Stimulated activated CD8-positive, alpha-beta memory T cell treated with anti-CD3 and anti-CD28 coated beads, Interleukin-4, amount 100 ng/mL, for 48 hours (primary cell): ENCODE data around the gene IER2.
A peak's percentile ranks its signal among the peaks of the same experiment; 100 is the strongest.

Experiments
- DNase-seq: peaks from one replicate; pipeline ENCODE4 v3.0.0-alpha.2; 2020

The IER2 gene, protein sequence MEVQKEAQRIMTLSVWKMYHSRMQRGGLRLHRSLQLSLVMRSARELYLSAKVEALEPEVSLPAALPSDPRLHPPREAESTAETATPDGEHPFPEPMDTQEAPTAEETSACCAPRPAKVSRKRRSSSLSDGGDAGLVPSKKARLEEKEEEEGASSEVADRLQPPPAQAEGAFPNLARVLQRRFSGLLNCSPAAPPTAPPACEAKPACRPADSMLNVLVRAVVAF

DNA sequence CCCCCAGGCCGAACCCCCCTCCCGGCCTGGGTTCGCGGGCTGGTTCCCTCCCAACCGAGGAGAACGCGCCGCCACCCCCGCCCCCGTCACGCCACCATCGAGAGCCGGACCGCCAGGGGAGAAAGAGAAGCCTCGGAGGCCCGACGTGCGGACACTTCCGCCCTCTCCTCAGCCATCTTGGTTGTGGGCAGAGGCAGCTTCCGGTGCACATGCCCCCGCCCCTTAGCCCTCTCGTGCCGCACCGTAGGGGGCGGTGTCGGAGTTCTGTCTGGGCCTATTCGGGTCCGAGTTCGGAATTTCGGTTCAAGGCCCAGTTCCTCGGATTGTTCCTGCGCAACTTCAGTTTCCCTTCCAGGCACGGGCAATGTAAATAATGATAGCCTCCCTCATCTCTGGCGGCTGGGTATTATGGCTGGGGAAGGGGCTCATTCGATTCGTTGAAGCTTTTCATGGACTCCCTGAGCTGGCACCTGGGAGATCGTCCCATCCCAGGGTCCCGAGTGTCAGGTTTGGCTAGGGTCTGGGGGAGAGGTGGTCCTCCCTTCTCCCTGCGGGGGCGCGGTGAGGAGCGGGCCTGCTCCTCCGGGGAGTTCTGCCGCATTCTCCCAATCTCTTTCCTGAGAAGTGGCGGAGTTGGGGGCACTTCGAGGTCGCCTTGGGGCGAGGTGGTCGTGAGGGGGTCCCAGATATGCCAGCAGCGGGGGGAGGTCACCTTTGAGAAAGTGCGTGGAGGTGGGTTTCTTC, at the start of gene IER2, which contains the start of gene STX10:
Gene IER2, plus strand, starts transcription at position 225 of the 744 bp plus-strand sequence. CDS start 2,776 bp downstream, outside the sequence.
Gene STX10, minus strand, starts transcription at position 189 of the 744 bp plus-strand sequence. CDS start 202 bp downstream, outside the sequence.
- peak; percentile 95 for DNase-seq

DNA sequence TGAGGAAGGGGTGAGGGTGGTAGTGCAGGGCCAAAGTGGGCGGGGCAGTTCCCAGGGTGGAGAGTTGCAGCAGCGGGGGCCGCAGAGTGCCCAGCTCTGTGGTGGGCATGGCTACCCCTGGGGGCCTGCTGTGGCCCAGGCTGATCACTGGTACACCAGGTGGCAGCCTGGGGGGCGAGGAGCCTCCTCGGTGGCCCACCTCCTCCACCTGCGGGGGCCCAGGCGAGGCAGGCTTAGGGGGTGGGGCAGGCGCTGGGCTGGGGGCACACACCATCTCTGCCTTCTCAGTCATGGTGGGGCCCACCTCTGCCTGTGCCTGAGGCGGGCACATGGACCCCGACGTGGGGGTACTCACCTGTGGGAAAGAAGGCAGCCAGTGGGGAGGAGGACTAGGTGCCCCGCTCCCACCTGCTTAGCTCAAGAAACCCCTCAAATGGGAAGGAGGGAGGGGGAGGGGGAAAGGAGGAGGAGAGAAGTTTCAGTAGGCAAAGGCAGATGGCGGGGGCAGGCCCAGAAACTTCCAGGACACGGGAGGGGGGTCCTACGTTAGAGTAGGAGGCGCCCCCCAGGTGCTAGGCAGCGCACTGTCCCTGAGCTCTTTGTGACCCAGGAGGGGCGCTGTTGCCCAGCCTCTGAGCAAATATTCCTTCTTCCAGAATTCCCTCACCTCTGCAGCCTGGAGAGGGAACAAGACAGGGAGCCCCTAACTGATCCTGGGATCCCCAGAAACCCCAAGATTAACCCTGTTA, 49.2 kb upstream of the IER2 start:
- no peak for DNase-seq

DNA sequence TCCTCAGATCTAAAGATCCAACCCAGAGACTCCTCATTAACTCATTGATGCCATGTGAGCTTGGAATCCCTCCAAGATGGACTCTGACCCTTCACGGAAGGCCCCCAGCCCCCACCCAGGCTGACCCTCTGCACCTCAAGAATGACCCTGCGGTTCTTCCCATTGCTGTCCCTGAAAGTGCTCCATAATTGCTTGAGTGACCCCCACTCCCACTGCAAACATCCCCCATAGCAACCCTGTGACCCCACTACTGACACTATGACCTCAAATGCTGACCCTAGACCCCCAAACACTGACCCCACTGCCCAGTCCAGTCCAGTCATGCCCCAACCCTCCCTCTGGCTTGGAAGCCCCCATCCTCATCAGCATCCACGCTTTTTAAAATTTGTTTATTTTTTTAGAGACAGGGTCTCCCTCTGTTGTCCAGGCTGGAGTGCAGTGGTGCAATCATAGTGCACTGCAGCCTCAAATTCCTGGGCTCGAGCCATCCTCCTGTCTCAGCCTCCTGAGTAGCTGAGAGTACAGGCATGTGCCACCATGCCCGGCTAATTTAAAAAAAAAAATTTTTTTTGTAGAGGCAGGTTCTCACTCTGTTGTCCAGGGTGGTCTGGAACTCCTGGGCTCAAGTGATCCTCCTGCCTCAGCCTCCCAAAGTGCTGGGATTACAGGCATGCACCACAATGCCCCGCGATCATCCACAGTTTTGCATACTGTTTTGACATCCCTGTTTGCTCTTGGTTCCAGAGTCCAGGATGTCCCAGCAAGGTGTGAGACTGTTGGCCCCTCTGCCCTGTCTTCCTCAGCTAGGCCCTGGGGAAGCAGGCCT, 48.4 kb upstream of the IER2 start:
- DNase-seq, result no peak

DNA sequence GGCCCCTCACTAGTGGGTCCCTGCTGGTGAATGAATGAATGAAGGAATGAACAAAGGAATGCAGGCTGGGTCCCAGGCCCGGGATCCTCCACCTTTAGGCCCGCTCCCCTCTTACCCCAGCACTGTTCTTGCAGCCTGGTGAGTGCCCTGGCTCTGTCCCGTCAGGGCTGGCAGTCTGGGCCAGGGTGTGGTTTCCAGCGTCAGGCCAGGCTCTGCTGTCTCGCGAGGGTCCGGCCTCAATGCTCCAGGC, 47.9 kb upstream of the IER2 start:
- no peak for DNase-seq

DNA sequence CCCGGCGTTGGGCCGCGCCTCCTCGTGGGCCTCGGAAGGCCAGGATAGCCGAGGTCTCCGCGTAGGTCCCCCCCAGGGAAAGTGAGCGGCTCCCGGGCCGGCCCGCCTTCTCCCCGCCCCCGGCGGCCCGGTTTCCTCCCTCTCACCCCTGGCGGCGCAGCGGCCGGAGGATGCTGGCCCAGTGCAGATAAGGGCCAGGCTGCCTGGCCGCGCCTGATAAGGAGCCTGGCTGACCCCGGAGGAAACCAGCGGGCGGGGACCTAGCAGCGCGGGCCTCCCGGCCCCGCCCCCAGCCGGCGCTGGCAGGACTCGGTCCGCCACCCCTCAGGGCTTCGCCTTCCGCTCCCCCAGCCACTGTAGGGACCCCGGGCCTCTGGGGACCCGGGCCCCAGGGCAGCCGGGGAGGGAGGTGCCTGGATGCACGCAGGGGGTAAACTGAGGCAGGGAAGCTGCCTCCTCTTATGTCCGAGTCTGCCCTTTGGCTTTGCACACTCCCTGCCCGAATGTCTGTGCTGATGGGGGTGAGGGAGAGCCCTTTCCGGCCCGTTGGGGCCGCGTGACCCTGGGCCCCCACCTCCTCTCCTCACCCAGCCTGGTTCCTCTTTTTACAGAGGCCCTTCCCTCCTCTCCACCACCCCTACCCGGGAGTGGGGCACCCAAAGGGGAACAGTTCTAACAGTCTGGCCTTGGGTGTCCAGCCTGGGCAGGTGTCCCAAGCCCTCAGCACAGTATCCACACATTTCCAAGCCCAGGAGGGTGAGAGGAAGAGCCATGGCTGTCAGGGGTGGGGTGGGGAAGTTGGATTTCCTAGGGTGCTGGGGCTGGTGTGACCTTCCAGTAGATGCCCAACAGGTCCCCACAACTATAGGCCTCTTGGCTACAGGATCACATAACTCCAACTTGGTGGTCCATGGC, 47.3 kb upstream of the IER2 start, which contains the start of gene LYL1:
Gene LYL1, minus strand, starts transcription at position 193 of the 915 bp plus-strand sequence. CDS start 1,687 bp downstream, outside the sequence.
- DNase-seq, result peak; percentile 60

DNA sequence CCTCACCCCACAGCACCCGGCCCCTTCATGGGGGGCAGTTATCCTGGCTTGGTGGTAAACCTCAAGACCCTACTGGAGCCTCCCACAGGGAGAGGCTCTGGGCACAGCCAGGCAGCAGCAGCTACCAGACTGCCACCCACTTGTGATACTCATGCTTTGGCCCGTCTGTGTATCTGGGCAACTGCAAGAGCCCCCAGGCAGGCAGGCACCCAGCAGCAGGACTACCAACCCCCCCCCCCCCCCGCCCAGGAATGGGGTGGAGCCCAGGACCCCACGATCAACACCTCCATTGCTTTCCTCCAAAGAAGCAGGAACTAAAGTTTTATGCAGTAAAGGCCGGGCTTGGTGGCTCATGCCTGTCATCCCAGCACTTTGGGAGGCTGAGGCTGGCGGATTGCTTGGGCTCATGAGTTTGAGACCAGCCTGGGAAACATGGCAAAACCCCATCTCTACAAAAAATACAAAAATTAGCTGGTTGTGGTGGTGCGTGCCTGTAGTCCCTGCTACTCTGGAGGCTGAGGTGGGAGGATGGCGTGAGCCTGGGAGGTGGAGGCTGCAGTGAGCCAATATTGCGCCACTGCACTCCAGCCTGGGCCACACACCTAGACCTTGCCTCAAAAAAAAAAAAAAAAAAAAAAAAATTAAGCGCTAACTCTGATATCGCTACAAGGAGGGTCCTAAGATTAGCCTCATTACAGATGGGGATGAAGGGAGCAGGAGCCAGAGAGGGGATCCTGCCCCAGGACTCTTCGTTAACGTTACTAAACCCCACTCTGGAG, 46.4 kb upstream of the IER2 start:
- no peak for DNase-seq

DNA sequence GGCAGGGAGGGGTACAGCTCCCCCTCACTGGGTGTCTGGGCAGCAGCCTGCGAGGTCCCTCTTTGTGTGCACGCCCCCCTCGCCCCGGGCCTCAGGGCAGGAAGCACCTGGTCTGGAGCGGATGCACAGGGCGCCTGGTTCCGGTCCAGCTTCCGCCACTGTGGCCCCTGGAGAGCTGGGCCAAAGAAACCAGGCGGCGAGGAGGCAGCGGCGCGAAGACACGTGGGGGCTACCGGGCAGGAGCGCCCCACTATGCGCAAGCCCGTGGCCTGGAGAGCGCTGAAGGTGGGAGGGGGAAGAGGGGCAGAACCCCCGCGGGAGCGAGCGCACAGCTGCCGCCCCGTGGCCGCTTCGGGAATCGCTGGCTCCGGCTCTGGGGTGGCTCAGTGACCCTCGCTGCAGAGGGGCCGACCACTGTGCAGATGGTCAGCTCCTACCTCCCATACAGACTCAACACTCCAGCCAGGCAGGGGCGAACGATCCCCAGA, 45.8 kb upstream of the IER2 start:
- peak; percentile 86 for DNase-seq

DNA sequence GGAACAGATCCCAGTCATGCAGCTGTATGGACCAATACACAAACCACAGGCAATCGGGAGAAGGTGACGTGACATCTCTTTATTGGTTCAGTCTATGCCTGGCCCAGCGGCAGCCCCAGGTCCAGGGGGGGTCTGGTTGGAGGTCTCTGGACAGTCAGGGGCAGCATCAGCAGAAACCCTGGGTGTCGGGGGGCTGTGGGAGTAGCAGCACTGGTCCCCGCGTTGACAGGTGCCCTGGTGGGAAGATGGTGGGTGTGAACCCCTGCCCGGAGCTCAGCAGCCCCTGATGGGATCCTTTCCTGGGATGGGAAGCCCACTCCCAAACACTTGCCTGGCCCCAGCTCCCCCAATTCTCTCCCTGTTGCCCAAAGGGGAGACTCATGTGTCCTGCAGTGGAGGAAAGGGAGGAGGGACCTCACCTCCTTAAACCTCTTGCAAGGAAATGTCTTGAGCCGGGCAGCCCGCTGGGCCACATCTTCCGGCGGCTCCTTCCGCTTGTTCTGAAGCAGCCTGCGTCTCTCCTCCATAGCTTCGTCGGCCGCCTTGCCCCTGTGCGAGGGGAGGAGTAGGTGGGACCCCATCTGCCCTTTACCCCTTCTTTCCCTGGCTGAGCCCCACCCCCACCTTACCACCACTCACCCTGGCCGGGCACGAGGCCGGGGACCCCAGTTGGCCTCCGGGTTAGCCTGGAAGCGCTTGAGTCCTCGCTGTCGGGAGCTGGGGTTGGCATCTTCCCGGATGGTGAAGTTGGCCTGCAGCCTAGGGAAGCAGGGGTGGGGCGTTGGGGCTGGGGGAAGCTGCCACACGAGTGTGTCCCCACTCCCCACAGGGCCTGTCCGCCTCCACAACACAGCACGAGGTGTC, 45.1 kb upstream of the IER2 start:
- DNase-seq, result peak; percentile 51

DNA sequence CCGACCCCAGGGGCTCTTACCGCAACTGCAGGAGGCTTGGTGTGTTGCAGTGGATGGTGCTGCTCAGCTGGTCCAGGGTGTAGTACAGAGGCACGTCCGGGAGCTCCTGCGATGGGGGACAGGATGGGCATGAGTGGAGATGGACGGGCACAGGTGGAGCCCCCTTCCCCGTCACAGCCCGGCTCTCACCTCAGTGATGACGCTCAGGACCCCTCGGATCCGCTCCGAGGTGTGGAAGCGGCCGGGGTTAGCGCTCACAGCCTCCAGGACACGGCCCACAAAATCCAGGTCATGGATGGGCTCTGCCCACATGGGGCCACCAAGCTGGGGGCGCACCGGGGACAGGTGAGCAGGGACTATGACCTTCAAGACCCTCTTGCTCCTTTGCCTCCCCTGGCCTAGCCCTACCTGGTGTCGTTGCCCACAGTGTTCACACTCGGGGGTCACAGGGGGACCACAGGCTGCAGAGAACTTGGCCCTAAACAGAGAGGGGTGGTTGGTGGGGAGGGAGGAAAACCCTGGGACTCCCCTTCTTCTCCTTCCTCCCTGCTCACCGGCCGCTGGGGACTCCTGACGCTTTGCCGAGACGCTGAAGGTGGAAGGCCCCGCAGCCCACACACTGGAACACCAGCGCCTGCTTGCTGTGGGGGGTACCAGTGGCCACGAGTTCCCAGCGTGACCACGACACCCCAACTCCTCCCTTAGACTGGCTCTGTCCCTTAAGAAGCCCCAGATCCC, 40.7 kb upstream of the IER2 start:
- DNase-seq, result no peak

DNA sequence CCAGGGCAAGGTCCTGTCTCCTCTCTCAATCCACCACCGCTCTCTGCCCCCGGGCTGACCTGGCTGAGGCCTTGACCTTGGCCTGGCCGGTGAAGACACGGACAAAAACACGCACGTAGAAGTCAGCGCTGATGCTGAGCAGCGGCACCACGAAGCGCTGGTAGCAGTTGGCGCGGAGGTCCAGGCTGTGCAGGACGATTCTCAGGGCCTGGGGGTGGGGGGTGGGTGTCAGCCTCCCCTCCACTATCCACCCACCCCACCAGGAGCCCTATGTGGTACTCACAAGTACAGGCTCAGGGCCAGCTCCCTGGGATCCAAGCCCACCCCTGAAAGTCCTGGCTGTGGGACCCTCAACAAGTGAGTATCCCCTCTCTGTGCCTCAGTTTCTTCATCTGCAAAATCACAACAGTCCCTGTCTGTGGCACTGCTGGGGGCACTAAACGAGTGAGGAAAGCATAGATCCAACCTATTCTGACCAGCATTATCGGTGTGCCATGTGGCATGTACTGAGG, 40.1 kb upstream of the IER2 start:
- no peak for DNase-seq

DNA sequence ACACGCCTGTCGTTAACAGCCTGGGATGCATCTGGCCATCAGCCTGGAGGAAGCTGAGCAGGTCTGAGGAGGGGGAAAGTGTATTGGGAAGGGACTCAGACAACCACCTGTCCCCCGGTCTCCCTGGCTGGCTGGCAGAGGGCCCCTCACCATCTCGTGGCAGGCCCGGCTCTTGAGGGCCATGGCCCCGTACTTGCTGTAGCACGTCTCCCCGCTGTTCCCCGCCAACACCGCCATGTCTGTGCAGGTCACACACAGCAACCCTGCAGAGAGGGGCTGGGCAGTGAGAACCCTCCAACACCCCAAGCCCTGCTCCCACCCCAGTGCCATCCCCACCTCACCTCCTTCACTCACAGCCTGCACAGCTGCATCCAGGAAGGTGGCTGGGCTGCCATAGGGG, 37.7 kb upstream of the IER2 start:
- no peak for DNase-seq

DNA sequence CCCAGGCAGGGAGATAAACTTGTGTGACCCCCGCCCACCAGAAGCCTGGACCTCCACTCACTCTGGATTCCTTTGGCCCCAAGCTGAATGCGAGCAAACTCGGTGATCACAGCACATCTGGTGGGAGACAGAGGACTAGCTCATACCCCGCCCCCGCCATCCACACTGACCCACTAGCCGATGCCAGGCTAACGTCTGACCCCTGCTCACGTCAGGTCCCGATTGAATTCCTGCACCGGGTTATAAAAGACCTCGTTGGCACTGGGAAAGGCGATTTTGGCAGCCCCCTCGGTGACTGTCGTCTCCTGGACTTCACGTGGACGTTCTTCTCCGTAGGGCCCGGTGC, 34.3 kb upstream of the IER2 start:
- no peak for DNase-seq

DNA sequence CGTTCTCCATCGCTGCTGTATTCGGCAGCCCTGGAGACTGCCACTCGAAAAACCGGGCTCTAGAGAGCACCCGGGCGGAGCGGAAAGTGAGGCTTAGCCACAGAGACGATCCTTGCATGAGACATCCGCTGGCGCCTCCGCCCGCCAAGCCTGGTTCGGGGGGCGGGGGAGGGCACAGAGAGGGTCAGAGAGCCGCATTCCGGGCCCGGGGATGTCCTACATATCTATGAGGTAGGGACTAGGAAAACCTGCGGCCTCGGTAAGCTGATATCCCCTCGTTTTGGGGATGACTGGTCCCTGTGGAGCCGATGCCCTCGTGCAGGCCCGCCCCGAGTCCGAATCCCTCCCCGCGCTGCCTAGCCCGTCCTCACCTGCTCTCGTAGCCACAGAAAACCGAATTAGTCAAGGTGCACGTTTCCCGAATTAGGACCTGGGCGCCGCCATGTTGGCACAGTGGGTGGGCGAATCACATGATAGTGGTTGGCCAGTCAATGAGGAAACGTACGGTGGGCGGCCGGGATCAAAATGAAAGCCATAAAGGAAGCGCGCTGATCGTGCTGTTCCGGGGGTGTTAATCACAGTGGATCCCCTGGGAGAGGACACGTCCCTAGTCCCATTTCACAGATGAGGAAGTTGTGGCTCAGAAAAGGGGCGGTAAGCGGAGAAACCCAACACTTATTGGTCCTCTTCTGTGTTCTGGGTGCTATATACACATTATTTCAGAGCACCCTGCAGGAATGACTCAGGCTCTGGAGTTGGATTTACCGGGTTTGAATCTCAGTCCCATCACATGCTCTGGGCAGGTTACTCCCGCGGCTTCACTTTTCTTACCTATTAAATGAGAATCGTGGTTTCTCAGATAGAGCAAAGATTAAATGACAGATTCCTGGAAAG, 33.7 kb upstream of the IER2 start, which contains the start of gene TRMT1:
Gene TRMT1, minus strand, starts transcription at position 459 of the 894 bp plus-strand sequence. Its CDS starts 341 bp downstream, at position 118.
- DNase-seq, result peak; percentile 95

DNA sequence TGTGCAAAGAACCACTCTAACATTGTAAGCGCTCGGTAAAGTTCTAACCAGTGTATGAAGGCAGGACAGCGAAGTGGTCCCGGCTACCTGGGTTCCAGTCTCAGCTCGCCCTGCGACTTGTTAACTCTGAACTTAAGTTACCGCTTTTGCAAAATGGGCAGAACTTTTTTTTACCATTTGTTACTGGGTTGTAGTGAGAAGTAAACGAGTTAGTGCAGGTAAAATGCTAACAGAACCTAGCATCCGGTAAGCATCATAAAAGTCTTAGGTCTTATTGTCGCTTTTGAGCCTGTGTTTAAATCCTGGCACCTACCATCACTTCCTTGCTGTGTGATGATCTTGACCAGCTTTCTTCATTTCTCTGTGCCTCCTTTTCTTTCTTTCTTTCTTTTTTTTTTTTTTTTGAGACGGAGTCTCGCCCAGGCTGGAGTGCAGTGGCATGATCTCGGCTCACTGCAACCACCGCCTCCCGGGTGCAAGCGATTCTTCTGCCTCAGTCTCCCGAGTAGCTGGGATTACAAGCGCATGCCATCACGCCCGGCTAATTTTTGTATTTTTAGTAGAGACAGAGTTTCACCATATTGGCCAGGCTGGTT, 32.9 kb upstream of the IER2 start:
- no peak for DNase-seq

DNA sequence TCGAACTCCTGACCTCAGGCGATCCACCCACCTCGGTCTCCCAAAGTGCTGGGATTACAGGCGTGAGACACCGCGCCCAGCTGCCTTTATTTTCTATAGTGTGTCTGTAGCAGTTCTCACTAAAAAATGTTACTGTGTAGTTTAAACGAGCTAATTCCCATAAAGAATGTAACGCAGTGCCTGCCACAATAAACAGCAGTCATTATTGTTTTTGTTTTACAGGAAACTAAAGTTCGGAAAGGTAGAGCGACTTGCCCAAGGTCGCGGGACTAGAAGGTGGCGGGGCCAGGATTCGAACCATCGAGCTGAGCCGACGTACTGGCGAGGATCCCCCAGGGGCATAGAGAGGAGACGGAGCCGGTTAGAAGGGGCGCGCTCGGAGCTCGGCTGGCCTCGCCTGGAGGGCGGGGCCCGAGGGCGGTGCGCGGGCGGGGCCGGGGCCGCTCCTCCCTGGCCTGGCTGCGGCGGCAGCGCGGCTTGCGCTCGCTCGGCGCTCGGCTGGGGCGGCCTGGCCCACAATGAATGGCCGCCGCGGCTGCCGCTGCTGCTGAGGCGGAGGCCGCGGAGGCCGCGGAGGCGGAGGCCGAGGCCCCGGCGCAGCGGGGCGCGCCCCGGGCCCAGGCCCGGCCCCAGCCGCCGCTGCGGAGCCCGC, 32.3 kb upstream of the IER2 start, which contains the start of gene NACC1:
Gene NACC1, plus strand, starts transcription at position 493 of the 652 bp plus-strand sequence. CDS start 16,944 bp downstream, outside the sequence.
- DNase-seq, result peak; percentile 92

DNA sequence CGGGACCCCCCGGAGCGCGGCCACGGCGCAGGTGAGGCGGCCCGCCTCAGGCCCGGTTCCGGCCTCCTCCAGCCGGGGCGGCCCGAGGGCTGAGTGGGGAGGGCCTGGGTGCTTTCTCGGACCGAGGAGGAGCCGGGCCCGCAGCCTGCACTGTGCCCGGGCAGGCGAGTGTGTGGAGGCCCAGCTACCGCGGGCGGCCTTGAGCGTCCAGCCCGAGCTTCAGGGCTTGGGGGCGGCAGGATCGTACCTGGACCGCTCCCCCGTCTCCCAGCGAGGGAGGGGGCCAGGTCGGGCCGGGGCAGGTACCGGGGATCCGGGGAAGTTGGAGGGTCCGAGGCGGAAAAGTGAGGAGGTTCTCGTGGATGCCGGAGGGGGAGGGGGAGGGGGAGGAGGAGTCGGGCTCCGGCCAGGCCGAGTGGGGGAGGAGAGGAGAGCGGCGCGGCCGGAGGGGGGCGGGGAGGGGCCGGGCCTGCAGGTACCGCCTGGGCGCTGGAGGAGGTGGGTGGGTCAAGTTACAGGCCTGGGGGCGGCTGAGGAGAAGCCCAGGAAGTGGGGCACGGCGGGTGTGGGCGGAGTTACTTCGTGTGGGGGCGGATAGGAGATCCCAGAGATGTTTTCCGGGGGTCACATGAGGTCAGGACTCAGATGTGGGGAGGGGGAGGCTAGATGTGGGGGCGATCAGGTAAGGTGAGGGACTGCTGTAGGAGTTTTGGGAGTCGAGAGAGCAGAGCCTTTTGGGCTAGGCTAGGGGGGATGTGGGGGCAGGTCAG, 31.6 kb upstream of the IER2 start:
- DNase-seq, result peak; percentile 79
